WERI-Rb-1 (cell line): ENCODE data around the gene TMEM131L.

ENCODE experiments used
- DNase-seq: peaks from one replicate; pipeline ENCODE4 v3.0.0-alpha.2; 2020
- H3K27ac ChIP-seq: fragments of 250-450 bp; sonication (Bioruptor Pico); 2 replicates; pipeline ENCODE4 v1.5.1; 2020; ENCODE audit warnings: mild to moderate bottlenecking, moderate library complexity
- H3K27me3 ChIP-seq: fragments of 250-450 bp; sonication (Bioruptor Pico); 2 replicates; pipeline ENCODE4 v1.5.1; 2021; ENCODE audit warnings: mild to moderate bottlenecking, low read depth, moderate library complexity; ENCODE audit not compliant: insufficient read depth, severe bottlenecking
- H3K36me3 ChIP-seq: fragments of 250-450 bp; sonication (Bioruptor Pico); 2 replicates; pipeline ENCODE4 v1.5.1; 2020; ENCODE audit warnings: mild to moderate bottlenecking, moderate library complexity
- H3K4me3 ChIP-seq: 2 replicates; pipeline ENCODE4 v1.5.1; 2011; ENCODE audit warnings: low read depth, mild to moderate bottlenecking, control low read depth, low read length
- H3K9me3 ChIP-seq: fragments of 250-450 bp; sonication (Bioruptor Pico); 2 replicates; pipeline ENCODE4 v1.5.1; 2021; ENCODE audit warnings: mild to moderate bottlenecking, moderate library complexity; ENCODE audit not compliant: severe bottlenecking
- CTCF ChIP-seq: IDR thresholded peaks from 2 replicates; pipeline ENCODE4 v1.5.1; 2011; ENCODE audit warnings: low read depth, mild to moderate bottlenecking, control low read depth, inconsistent platforms, low read length

Gene TMEM131L

GRCh38 chr4:153519687-153520086 is 53.5 kb downstream of the TMEM131L start:
- no peak overlapping the region for H3K27ac ChIP-seq
- H3K27me3 ChIP-seq: no peaks in the 10 kb centered on the region
- no peaks in the 10 kb centered on the region for H3K36me3 ChIP-seq
- TF ChIP-seq CTCF: no peak
- DNase-seq: no peak
- H3K9me3 ChIP-seq: no peaks in the 10 kb centered on the region
- no peak overlapping the region for H3K4me3 ChIP-seq

GRCh38 chr4:153520227-153520626 is 54.1 kb downstream of the TMEM131L start:
- no peak for DNase-seq
- Histone ChIP-seq H3K27me3 (no peaks in the 10 kb centered on the region), H3K4me3 (no peak overlapping the region), H3K27ac (no peak overlapping the region), H3K9me3 (no peaks in the 10 kb centered on the region), H3K36me3 (no peaks in the 10 kb centered on the region)
- TF ChIP-seq CTCF: no peak

GRCh38 chr4:153520801-153521329 is 54.7 kb downstream of the TMEM131L start:
- Histone ChIP-seq H3K9me3 (no peaks in the 10 kb centered on the region), H3K4me3 (no peak overlapping the region), H3K27me3 (no peaks in the 10 kb centered on the region), H3K36me3 (no peaks in the 10 kb centered on the region), H3K27ac (no peak overlapping the region)
- DNase-seq: no peak
- no peak for TF ChIP-seq CTCF

GRCh38 chr4:153521478-153521877 is 55.3 kb downstream of the TMEM131L start:
- DNase-seq: no peak
- Histone ChIP-seq H3K27me3 (no peaks in the 10 kb centered on the region), H3K9me3 (no peaks in the 10 kb centered on the region), H3K36me3 (no peaks in the 10 kb centered on the region), H3K4me3 (no peak overlapping the region), H3K27ac (no peak overlapping the region)
- no peak for TF ChIP-seq CTCF

DNA sequence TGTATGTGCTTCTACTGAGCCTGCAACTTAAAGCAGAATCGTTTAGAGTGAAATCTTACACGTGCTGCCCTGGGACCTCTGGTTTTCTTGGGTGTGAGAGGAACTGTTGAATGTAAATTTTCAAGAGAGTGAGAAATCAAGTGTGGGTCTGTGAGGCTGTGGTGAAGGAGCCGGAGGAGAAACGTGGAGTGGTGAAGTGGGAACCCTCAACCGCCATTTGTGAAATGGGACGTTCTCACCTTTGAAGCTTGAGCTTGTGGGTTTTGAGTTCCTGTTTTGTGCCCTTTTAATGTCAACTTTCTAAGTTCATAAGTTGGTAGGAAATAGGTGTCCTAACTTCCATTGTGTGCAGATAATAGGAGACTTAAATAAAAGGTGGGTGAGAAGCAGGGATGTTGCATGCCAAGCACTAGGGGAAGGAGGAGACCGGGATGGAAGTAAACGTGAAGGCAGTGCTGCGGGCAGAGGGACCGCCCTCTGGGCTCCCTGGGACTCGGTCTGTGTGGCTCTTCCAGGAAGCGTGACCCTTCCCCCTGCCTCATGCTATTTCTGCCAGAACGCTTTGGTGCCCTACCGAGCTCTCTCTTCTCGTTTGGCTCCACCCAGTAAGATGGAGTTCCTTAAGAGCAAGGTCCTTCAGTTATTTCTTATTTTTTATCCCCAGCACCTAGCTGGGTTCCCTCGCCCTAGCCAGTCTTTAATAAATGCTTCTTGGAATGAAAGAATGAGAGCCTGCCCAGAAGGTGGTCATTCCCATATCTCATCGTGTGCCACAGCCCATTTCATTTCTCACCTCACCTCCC is 56.0 kb downstream of the TMEM131L start:
- no peak overlapping the region for H3K4me3 ChIP-seq

More for the DNA sequence above, 56.0 kb downstream of the TMEM131L start:
- TF ChIP-seq CTCF: no peak
- Histone ChIP-seq H3K36me3 (no peaks in the 10 kb centered on the region), H3K9me3 (no peaks in the 10 kb centered on the region), H3K27ac (no peak overlapping the region), H3K27me3 (no peaks in the 10 kb centered on the region)
- DNase-seq: no peak
